SU-DHL-6 (cell line): ENCODE results near the gene SRL.

Experiments
- H2AFZ ChIP-seq: fragments of 200-600 bp; sonication (generic); 2 replicates; pipeline ENCODE4 v1.6.1; 2014; ENCODE audit warnings: low read depth, mild to moderate bottlenecking, moderate library complexity, mixed read lengths, antibody characterized with exemption, low read length; ENCODE audit not compliant: severe bottlenecking
- H3F3A ChIP-seq: fragments of 200-600 bp; shearing (Covaris generic); 2 replicates; pipeline ENCODE4 v1.6.0; 2016; ENCODE audit warnings: antibody characterized with exemption, mild to moderate bottlenecking; ENCODE audit not compliant: insufficient read depth
- H3K27ac ChIP-seq: fragments of 200-600 bp; sonication (generic); 2 replicates; pipeline ENCODE4 v1.5.1; 2016; ENCODE audit warnings: low read depth, mild to moderate bottlenecking, low read length, moderate library complexity, mixed read lengths
- H3K27me3 ChIP-seq: fragments of 200-600 bp; sonication (generic), shearing (Covaris generic); 2 replicates; pipeline ENCODE4 v1.6.0; 2014; ENCODE audit warnings: mild to moderate bottlenecking, low read length
- H3K36me3 ChIP-seq: fragments of 200-600 bp; sonication (generic); 2 replicates; pipeline ENCODE4 v1.6.1; 2014; ENCODE audit warnings: mild to moderate bottlenecking, low read length, mixed read lengths
- H3K4me2 ChIP-seq: fragments of 300-600, 200-600 bp; shearing (Covaris generic), sonication (generic); 2 replicates; pipeline ENCODE4 v1.6.0; 2014; ENCODE audit warnings: low read length, low read depth, mild to moderate bottlenecking; ENCODE audit not compliant: poor library complexity, severe bottlenecking
- H3K4me3 ChIP-seq: fragments of 200-600 bp; sonication (generic); 2 replicates; pipeline ENCODE4 v1.5.1; 2014; ENCODE audit warnings: antibody characterized with exemption, low read length, mild to moderate bottlenecking, mixed read lengths; ENCODE audit not compliant: insufficient read depth, poor library complexity, severe bottlenecking
- H3K79me2 ChIP-seq: fragments of 200-600 bp; sonication (generic); 2 replicates; pipeline ENCODE4 v1.6.1; 2014; ENCODE audit warnings: mild to moderate bottlenecking, low read length, moderate library complexity; ENCODE audit not compliant: insufficient read depth
- H3K9ac ChIP-seq: fragments of 200-600 bp; sonication (generic); 2 replicates; pipeline ENCODE4 v1.7.0; 2014; ENCODE audit warnings: mild to moderate bottlenecking, low read length
- H3K9me2 ChIP-seq: fragments of 200-600 bp; sonication (generic); replicated peaks from 2 replicates; pipeline ENCODE4 v1.6.1; 2014; ENCODE audit warnings: low read length; ENCODE audit not compliant: insufficient read depth
- H3K9me3 ChIP-seq: fragments of 200-600 bp; sonication (generic); 2 replicates; pipeline ENCODE4 v1.6.1; 2014; ENCODE audit warnings: low read length, mixed read lengths; ENCODE audit not compliant: insufficient read depth
- H4K20me1 ChIP-seq: fragments of 200-600 bp; sonication (generic); 2 replicates; pipeline ENCODE4 v1.6.1; 2014; ENCODE audit warnings: low read depth, mild to moderate bottlenecking, antibody characterized with exemption, low read length, moderate library complexity, mixed read lengths
- CTCF ChIP-seq: fragments of 200-600 bp; sonication (generic); IDR thresholded peaks from one replicate; pipeline ENCODE4 v1.5.1; 2017; ENCODE audit warnings: antibody characterized with exemption, mild to moderate bottlenecking, low read length, moderate library complexity; ENCODE audit not compliant: insufficient read depth, poor library complexity, severe bottlenecking
- EZH2phosphoT487 ChIP-seq: fragments of 200-600 bp; sonication (generic), shearing (Covaris generic); conservative IDR thresholded peaks from 2 replicates; pipeline ENCODE4 v1.6.1; 2018; ENCODE audit warnings: mild to moderate bottlenecking, antibody characterized with exemption, low read length, moderate library complexity, mixed read lengths

The SRL gene

GRCh38 chr16:4198816-4199215, 43.1 kb downstream of the SRL start:
- no peaks in the 10 kb centered on the region for H3F3A ChIP-seq
- no peak overlapping the region for H3K4me2 ChIP-seq
- H3K9me3 ChIP-seq = no peaks in the 10 kb centered on the region
- no peak for TF ChIP-seq CTCF
- no peak for TF ChIP-seq EZH2phosphoT487
- no peaks in the 10 kb centered on the region for H3K9me2 ChIP-seq
- no peaks in the 10 kb centered on the region for H3K79me2 ChIP-seq
- no peaks in the 10 kb centered on the region for H3K27me3 ChIP-seq
- no peak overlapping the region for H2AFZ ChIP-seq
- no peaks in the 10 kb centered on the region for H4K20me1 ChIP-seq
- no peaks in the 10 kb centered on the region for H3K36me3 ChIP-seq
- no peak overlapping the region for H3K27ac ChIP-seq
- no peak overlapping the region for H3K9ac ChIP-seq
- no peak overlapping the region for H3K4me3 ChIP-seq

DNA sequence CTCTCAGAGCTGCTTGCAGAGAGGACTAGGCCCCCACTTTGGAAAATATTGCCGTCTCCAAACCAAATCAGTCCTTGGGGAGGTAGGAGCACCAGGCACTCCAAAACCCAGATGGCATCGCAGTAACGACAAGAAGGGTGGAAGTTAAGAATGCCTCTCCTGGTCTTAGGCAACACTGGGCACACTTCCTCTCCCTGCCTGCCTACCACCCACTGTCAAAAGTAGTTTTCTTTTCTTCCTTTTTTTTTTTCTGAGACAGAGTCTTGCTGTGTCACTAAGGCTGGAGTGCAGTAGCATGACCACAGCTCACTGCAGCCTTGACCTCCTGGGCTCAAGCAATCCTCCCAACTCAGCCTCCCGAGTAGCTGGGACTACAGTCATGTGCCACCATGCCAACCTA, 47.2 kb downstream of the SRL start:
- Histone ChIP-seq H4K20me1 (no peaks in the 10 kb centered on the region), H3K9ac (no peak overlapping the region), H3K4me2 (no peak overlapping the region), H3K79me2 (no peaks in the 10 kb centered on the region), H3K27ac (no peak overlapping the region), H3K9me2 (no peaks in the 10 kb centered on the region), H3K4me3 (no peak overlapping the region), H3K36me3 (no peaks in the 10 kb centered on the region), H2AFZ (no peak overlapping the region), H3K27me3 (no peaks in the 10 kb centered on the region), H3F3A (no peaks in the 10 kb centered on the region), H3K9me3 (no peaks in the 10 kb centered on the region)
- no peak for TF ChIP-seq EZH2phosphoT487
- no peak for TF ChIP-seq CTCF

- no peak overlapping the region for H3K4me3 ChIP-seq
- H4K20me1 ChIP-seq = no peaks in the 10 kb centered on the region
- H3K27me3 ChIP-seq = no peaks in the 10 kb centered on the region
- H2AFZ ChIP-seq = no peak overlapping the region
- H3K79me2 ChIP-seq = no peaks in the 10 kb centered on the region
- no peaks in the 10 kb centered on the region for H3K36me3 ChIP-seq
- no peaks in the 10 kb centered on the region for H3F3A ChIP-seq
- H3K9me2 ChIP-seq = no peaks in the 10 kb centered on the region
- H3K27ac ChIP-seq = no peak overlapping the region
- no peak overlapping the region for H3K9ac ChIP-seq
- no peak overlapping the region for H3K4me2 ChIP-seq
- TF ChIP-seq EZH2phosphoT487 (no peak), CTCF (no peak)
- no peaks in the 10 kb centered on the region for H3K9me3 ChIP-seq
These were observed 48.0 kb downstream of the SRL start for GRCh38 chr16:4193920-4194319.

- TF ChIP-seq EZH2phosphoT487 = no peak
- TF ChIP-seq CTCF = no peak
- Histone ChIP-seq H3F3A (no peaks in the 10 kb centered on the region), H3K27ac (no peak overlapping the region), H3K4me3 (no peak overlapping the region), H3K79me2 (no peaks in the 10 kb centered on the region), H3K27me3 (no peaks in the 10 kb centered on the region), H4K20me1 (no peaks in the 10 kb centered on the region), H3K4me2 (no peak overlapping the region), H3K36me3 (no peaks in the 10 kb centered on the region), H3K9ac (no peak overlapping the region), H3K9me3 (no peaks in the 10 kb centered on the region), H3K9me2 (no peaks in the 10 kb centered on the region), H2AFZ (no peak overlapping the region)
These were observed 49.7 kb downstream of the SRL start for GRCh38 chr16:4192206-4192605.
